ENCODE data around the gene PARN.
"Not testable (repeated sequence)": the region's sequence is repeated elsewhere in the genome, so short reads cannot be mapped to it uniquely, and the experiment has no call there.

The PARN gene

GRCh38 chr16:14630620-14631330 is 715 bp upstream of the PARN start:
- DNase-seq, result not testable (repeated sequence)

DNA sequence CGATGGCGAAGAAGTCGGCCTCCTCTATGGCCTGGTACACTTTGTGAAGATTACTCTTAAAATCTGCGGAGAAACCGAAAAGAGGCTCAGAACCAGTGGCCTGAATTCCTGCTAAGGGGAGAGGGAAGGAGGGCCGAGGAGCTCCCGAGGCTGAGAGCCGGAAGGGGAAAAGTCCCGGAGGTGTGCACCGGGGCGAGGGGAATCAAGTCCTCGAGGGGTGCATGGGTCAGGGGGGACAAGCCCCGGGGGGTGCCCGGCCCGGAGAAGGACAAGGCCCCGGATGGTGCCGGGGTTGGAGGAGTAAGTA is 495 bp downstream of the PARN start:
- peak; percentile 1 for DNase-seq

DNA sequence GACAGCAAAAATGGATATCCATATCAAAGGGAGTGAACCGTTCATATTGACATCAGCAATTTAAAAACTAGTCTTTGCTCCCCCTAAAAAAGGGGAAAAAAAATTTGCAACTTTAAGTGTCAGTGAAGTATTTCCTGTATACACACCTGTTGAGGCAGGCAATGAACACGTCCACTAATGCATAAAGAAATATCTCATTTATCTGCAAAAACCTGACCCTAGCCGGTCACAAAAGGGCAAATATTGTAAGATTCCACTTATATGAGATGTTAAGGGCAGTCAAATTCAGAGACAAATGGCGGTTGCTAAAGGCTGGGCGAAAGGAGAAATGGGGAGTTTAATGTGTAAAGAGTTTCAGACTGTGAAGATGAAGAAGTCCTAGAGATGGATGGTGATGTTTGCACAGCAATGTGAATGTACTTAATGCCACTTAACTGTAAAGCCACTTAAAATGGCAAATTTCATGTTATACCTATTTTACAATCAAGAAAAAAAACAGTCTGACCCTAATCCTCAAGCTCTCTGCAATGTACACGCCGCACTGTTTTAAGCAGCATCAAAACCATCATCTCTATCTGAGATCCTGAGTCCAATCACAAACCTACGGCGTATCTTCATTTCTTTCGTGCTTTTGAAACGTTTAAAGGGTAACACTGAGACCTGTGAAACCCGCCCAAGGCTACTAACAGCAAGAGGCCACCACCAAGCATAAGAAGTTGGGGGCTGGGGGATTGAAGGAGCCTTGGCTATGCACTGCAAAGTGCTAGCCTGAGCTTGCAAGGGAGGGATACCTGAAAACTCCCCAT is 1.1 kb downstream of the PARN start:
- no peak for DNase-seq

DNA sequence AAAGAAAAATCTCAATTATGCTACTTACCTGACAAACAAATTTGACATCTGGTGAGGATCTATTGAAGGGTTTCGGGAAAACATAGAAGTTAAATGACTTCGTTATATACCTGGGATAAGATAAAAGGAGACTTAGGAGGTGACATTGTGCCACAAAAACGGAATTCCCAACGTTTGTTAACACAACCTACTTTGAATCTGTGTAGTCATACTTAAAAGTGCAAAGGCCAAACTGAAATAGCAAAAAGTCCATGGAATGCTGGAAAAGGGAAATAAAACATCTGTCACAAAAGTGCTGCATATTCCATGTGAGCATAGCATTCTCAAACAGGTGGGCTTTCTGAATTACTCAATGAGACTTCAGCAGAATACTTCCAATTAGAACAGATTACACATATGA is 3.0 kb downstream of the PARN start:
- no peak for DNase-seq

DNA sequence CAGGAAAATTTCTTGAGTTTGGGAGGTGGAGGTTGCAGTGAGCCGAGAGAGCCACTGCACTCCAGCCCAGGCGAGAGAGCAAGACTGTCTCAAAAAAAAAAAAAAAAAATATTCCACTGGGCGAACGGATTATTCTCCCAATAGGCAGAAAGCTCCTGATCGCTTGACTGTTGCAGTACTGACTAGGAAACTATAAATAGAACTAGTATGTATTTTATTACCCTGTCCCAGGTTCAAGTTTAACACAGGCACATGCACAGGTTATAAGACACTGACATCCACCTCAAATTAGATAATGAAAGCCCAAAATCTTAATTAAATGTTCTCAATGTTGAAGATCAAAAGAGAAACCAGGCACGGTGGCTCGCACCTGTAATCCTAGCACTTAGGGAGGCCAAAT is 11.5 kb downstream of the PARN start:
- no peak for DNase-seq

DNA sequence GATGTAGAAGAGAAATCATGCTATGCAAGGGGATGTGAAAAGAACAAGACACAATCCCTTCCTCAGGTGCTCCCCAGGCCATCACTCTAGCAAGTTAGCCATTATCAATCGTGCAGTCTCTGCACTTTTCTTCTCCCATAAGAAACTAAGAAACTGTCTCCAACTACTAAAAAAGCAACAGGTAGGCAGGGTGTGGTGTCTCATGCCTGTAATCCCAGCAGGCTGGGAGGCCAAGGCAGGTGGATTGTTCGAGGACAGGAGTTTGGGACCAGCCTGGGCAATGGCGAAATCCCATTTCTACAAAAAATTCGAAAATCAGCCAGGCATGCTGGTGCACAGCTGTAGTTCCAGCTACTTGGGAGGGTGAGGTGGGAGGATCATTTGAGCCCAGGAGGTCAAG is 13.8 kb downstream of the PARN start:
- no peak for DNase-seq

GRCh38 chr16:14613991-14614390 is 16.1 kb downstream of the PARN start:
- no peak for DNase-seq

GRCh38 chr16:14611660-14612059 is 18.4 kb downstream of the PARN start:
- DNase-seq, result no peak

DNA sequence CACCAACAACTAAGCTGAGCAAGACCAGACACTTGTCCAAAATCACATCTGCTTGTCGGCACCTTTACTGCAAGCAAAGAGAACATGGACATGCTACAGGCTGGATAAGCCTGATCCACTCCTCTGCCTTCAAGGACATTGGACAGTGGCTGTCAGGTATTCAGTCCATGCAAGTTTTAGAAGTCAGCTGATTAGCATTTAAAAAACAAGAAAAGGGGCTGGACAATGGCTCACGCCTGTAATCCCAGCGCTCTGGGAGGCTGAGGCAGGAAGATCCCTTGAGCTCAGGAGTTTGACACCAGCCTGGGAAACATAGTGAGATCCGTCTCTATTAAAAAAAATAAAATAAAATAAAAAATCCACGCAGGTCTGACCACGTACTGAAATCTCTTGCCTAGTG is 20.3 kb downstream of the PARN start:
- DNase-seq, result no peak

GRCh38 chr16:14608604-14609003 is 21.5 kb downstream of the PARN start:
- no peak for DNase-seq

DNA sequence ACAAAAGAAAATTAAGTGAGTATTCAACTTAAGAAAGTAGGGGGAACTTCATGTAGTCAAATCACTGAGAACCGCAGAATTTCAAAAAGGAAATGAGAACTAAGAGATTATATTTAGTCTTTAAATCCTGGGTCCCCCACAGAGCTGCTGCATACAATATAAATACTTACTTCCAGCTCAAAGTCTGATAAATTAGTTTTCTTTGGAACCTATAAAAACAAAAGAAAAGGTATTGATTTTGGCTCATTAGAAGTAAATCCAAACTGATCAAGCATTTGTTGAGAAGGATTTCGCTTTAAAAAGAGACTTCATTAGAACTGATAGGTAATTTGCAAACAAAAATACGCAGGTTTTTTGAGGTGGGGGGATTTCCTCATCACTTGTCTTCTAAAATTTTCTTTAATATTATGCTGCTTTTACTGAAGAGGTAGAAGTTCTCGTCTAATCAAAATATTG is 21.9 kb downstream of the PARN start:
- no peak for DNase-seq

DNA sequence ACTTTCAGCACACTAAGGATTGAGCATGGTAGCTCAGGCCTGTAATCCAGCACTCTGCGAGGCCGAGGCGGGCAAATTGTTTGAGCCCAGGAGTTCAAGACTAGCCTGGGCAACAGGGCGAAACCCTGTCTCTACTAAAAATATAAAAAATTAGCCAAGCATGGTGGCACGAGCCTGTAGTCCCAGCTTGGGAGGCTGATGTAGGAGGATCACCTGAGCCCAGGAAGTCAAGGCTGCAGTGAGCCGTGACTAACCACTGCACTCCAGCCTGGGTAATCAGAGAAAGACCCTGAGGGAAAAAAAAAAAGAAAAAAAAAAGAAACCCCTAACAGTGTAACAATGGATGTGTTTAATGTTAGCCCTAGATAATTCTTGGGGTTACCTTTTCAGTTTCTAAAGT is 24.0 kb downstream of the PARN start:
- DNase-seq, result no peak

DNA sequence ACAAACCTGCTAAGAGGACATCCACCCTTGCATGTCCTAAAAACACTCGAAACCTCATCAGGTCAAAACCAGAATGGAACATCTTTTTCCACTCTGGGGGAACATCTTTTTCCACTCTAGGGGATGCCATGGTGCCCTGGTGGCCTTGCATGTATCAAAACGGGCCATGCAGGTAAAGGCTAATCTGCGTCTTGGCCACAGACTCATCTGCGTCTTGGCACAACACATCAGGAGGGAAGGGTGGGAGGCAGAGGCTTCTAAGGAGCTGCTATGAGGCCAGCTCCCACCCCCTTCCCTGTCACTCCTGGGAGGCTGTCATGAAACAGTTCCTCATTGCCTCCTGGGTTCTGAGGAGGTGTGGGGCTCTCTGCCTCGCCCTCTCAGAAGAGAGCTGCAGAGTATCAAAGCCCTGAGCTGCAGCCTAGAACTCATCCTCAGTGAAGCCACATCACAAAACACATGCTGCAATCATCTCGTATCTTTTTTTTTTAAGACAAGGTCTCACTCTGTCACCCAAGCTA is 27.6 kb downstream of the PARN start:
- no peak for DNase-seq

- DNase-seq, result peak; percentile 26
These were observed 29.9 kb downstream of the PARN start for GRCh38 chr16:14600164-14600563.

- DNase-seq, result peak; percentile 43
These were observed 43.3 kb downstream of the PARN start for GRCh38 chr16:14586637-14587305.

- no peak for DNase-seq
These were observed 44.8 kb downstream of the PARN start for GRCh38 chr16:14585287-14585686.

GRCh38 chr16:14580926-14581325 is 49.1 kb downstream of the PARN start:
- not testable (repeated sequence) for DNase-seq

GRCh38 chr16:14579266-14579665 is 50.8 kb downstream of the PARN start:
- no peak for DNase-seq

GRCh38 chr16:14576532-14576931 is 53.5 kb downstream of the PARN start:
- DNase-seq, result no peak

DNA sequence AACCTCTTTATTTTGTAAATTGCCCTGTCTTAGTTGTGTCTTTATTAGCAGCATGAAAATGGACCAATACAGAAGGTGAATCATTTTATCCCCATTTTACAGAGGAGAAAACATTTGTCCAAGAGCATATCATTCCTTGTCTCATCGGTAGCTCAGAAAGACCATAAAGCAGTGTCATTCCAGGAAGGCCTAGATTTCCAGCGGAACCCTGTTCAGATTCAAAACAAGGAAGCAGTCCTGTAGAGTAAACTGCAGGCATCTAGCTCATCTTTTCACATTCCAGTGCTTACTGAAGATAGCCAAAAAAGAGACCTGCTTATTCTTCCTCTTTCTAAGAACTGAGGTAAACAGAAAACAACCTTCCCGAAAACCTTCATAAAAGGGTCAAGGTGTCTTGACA is 54.0 kb downstream of the PARN start:
- DNase-seq, result no peak

DNA sequence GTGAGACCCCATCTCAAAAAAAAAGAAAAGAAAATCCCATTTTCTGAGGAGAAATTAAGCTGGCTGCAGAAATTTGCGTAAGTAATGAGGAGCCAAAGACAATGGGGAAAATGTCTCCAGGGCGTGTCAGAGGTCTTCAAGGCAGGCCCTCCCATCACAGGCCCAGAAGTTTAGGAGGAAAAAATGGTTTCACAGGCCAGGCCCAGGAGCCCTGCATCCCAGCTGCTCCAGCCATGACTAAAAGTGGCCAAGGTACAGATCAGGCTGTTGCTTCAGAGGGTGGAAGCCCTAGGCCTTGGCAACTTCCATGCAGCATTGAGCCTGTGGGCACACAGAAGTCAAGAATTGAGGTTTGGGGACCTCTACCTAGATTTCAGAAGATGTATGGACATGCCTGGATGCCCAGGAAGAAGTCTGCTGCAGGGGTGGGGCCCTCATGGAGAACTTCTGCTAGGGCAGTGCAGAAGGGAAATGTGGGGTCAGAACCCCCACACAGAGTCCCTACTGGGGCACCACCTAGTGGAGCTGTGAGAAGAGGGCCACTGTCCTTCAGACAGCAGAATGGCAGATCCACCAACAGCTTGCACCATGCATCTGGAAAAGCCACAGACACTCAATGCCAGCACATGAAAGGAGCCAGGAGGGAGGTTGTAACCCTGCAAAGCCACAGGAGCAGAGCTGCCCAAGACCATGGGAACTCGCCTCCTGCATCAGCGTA is 55.2 kb downstream of the PARN start:
- not testable (repeated sequence) for DNase-seq

DNA sequence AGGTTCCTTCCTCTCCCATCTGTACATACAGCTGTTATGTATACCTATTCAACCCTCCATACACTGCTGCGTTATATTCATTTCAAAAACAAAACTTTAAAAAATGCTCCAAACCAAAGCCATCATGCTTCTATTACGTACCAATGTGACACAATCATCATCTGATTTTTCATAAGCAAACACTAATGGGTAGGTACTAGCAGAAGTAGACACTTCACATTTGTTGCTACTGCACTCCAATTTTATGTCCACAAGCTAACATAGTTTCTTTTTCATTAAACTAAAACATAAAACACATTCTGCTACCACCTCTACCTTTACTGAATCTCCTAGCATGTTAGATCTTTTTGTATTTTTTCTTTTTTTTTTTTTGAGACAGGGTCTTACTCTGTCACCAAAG is 57.5 kb downstream of the PARN start:
- no peak for DNase-seq

DNA sequence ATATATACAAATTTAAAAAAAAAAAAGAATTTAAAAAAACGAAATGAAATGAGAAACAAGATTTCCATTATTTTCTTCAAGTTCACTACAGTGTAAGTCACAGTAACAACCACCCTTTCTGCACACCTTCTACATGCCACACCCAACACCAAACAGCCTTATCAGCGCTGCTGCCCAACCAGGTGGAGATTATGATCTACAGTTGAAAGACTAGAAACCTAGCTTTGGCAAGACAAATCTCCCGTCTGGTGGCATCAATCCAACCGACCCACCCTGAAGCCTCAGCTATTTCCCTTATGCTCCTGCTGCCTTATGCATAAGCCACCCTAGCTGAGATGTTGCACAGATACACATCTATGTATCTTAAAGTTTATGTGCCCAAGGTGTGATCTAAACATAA is 60.8 kb downstream of the PARN start:
- DNase-seq, result no peak

All from fibroblast of skin of abdomen (primary cell).